H1 (cell line): Measurements from ENCODE around the gene CIT. TPM values are rescaled to one million over a fixed set of nuclear protein-coding genes. Genes with fewer than 3 reads are reported as not detected.

ENCODE experiments used
- CTCF ChIA-PET: fragments of 300-600 bp; sonication (Branson Sonifier 250); formaldehyde crosslinking; loops from one replicate; lab custom pipeline; 2021; ENCODE audit not compliant: partially characterized antibody; lab: Charles Lee
- POLR2A ChIA-PET: fragments of 300-600 bp; sonication (Branson Sonifier 250); formaldehyde crosslinking; loops from one replicate; lab custom pipeline; 2021; ENCODE audit warnings: inconsistent platforms; ENCODE audit not compliant: partially characterized antibody; lab: Charles Lee
- DNase-seq, 2 experiments: peaks; one replicate each; pipeline versions ENCODE4 v3.0.0 to v3.0.0-alpha.2; 2010 to 2022; ENCODE audit warnings: low spot score in 2 of 2, low read depth in 1 of 2, mixed read lengths in 1 of 2
- FAIRE-seq: peaks from 2 replicates; lab custom pipeline; 2011; peaks lifted over from hg19 to GRCh38; lab: Jason Lieb, UNC
- H2AFZ ChIP-seq: 2 replicates; pipeline ENCODE4 v1.8.1; 2012; ENCODE audit warnings: low read length, inconsistent platforms
- H2AK5ac ChIP-seq: 2 replicates; pipeline ENCODE4 v1.6.1; 2013; ENCODE audit warnings: low read depth, low read length
- H2BK120ac ChIP-seq: replicated peaks from 2 replicates; pipeline ENCODE3; 2013; ENCODE audit warnings: low read depth, low read length, inconsistent platforms
- H2BK12ac ChIP-seq: 2 replicates; pipeline ENCODE4 v1.6.1; 2013; ENCODE audit warnings: low read depth, low read length
- H2BK15ac ChIP-seq: 2 replicates; pipeline ENCODE4 v1.6.1; 2013; ENCODE audit warnings: low read length
- H2BK20ac ChIP-seq: 2 replicates; pipeline ENCODE4 v1.6.1; 2013; ENCODE audit warnings: low read length
- H2BK5ac ChIP-seq: 2 replicates; pipeline ENCODE4 v1.6.1; 2013; ENCODE audit warnings: low read depth, low read length
- H3K14ac ChIP-seq: 2 replicates; pipeline ENCODE4 v1.6.1; 2013; ENCODE audit warnings: inconsistent platforms; ENCODE audit not compliant: insufficient read length
- H3K18ac ChIP-seq: 2 replicates; pipeline ENCODE4 v1.6.1; 2013; ENCODE audit warnings: low read length; ENCODE audit errors: extremely low read depth
- H3K23ac ChIP-seq: 2 replicates; pipeline ENCODE4 v1.6.1; 2013; ENCODE audit warnings: inconsistent platforms; ENCODE audit not compliant: insufficient read length
- H3K23me2 ChIP-seq: 2 replicates; pipeline ENCODE4 v1.6.1; 2013; ENCODE audit warnings: low read depth, low read length
- H3K27ac ChIP-seq: 2 replicates; pipeline ENCODE4 v1.6.1; 2011; ENCODE audit warnings: low read depth, low read length, inconsistent platforms
- H3K27me3 ChIP-seq, 4 experiments: replicated peaks in 1 of 4; 1 replicate in 1 of 4; 2 replicates in 3 of 4; pipeline versions ENCODE4 v1.6.1 to v1.8.1; 2011 to 2013; ENCODE audit warnings: low read length in 3 of 4, mild to moderate bottlenecking in 3 of 4, inconsistent platforms in 2 of 4, mixed read lengths in 2 of 4, moderate library complexity in 1 of 4; ENCODE audit not compliant: control insufficient read depth in 3 of 4, insufficient read depth in 3 of 4; ENCODE audit errors: extremely low read depth in 1 of 4
- H3K36me3 ChIP-seq, 4 experiments: 2 replicates each; pipeline versions ENCODE4 v1.6.1 to v1.8.1; 2011 to 2013; ENCODE audit warnings: mild to moderate bottlenecking in 4 of 4, low read length in 3 of 4, moderate library complexity in 2 of 4, control low read depth in 1 of 4, inconsistent platforms in 1 of 4; ENCODE audit not compliant: insufficient read depth in 4 of 4, control insufficient read depth in 2 of 4
- H3K4ac ChIP-seq: replicated peaks from 2 replicates; pipeline ENCODE3; 2013; ENCODE audit warnings: low read length, low read depth, mixed read lengths, inconsistent platforms; ENCODE audit not compliant: insufficient read length
- H3K4me1 ChIP-seq, 4 experiments: replicated peaks in 1 of 4; 1 replicate in 1 of 4; 2 replicates in 3 of 4; pipeline versions ENCODE4 v1.6.1 to v1.8.1; 2011 to 2013; ENCODE audit warnings: low read length in 3 of 4, inconsistent platforms in 2 of 4, mixed read lengths in 1 of 4; ENCODE audit not compliant: insufficient read depth in 4 of 4, control insufficient read depth in 3 of 4
- H3K4me2 ChIP-seq, 2 experiments: 2 replicates each; pipeline versions ENCODE4 v1.6.1 to v1.8.1; 2011 to 2013; ENCODE audit warnings: low read depth in 2 of 2, low read length in 2 of 2, control low read depth in 1 of 2, inconsistent platforms in 1 of 2, mild to moderate bottlenecking in 1 of 2; ENCODE audit not compliant: insufficient read depth in 1 of 2
- H3K4me3 ChIP-seq, 4 experiments: fragments of 200-600, 300-600 bp in 1 of 4; sonication (generic), shearing (Covaris generic), sonication (Bioruptor Twin) in 1 of 4; 2 replicates each; pipeline versions ENCODE4 v1.5.1 to v1.8.1; 2011 to 2016; ENCODE audit warnings: low read length in 4 of 4, low read depth in 3 of 4, control low read depth in 2 of 4, inconsistent platforms in 2 of 4, mild to moderate bottlenecking in 2 of 4, mixed read lengths in 1 of 4, moderate library complexity in 1 of 4; ENCODE audit not compliant: insufficient read depth in 2 of 4; ENCODE audit errors: extremely low read depth in 1 of 4
- H3K56ac ChIP-seq: replicated peaks from 2 replicates; pipeline ENCODE3; 2013; ENCODE audit warnings: low read depth, mild to moderate bottlenecking, mixed read lengths, low read length, inconsistent platforms; ENCODE audit not compliant: insufficient read length
- H3K79me1 ChIP-seq: 2 replicates; pipeline ENCODE4 v1.6.1; 2013; ENCODE audit warnings: low read depth, low read length, control low read depth
- H3K79me2 ChIP-seq, 2 experiments: 2 replicates each; pipeline versions ENCODE4 v1.6.1 to v1.8.1; 2012 to 2013; ENCODE audit warnings: low read length in 2 of 2, mild to moderate bottlenecking in 2 of 2, inconsistent platforms in 1 of 2; ENCODE audit not compliant: insufficient read depth in 2 of 2, control insufficient read depth in 1 of 2
- H3K9ac ChIP-seq, 4 experiments: replicated peaks in 1 of 4; 1 replicate in 1 of 4; 2 replicates in 3 of 4; pipeline versions ENCODE4 v1.6.1 to v1.8.1; 2011 to 2013; ENCODE audit warnings: low read depth in 3 of 4, low read length in 3 of 4, control low read depth in 2 of 4, mild to moderate bottlenecking in 2 of 4, moderate library complexity in 2 of 4, inconsistent platforms in 1 of 4; ENCODE audit errors: extremely low read depth in 1 of 4
- H3K9me3 ChIP-seq, 2 experiments: 2 replicates each; pipeline versions ENCODE4 v1.6.1 to v1.8.1; 2012 to 2013; ENCODE audit warnings: mild to moderate bottlenecking in 2 of 2, moderate library complexity in 2 of 2, control low read depth in 1 of 2, inconsistent platforms in 1 of 2, low read depth in 1 of 2, low read length in 1 of 2, mixed read lengths in 1 of 2; ENCODE audit not compliant: insufficient read depth in 2 of 2
- H4K20me1 ChIP-seq, 2 experiments: replicated peaks in 1 of 2; 2 replicates each; pipeline versions ENCODE3 to v1.8.1; 2011 to 2013; ENCODE audit warnings: inconsistent platforms in 2 of 2, low read length in 2 of 2, mild to moderate bottlenecking in 1 of 2; ENCODE audit not compliant: insufficient read depth in 2 of 2, control insufficient read depth in 1 of 2
- H4K5ac ChIP-seq: 2 replicates; pipeline ENCODE4 v1.6.1; 2013; ENCODE audit warnings: low read length, low read depth, mixed read lengths, inconsistent platforms; ENCODE audit not compliant: insufficient read length
- H4K8ac ChIP-seq: 2 replicates; pipeline ENCODE4 v1.8.0; 2013; ENCODE audit warnings: mild to moderate bottlenecking, moderate library complexity, low read length, inconsistent platforms; ENCODE audit not compliant: insufficient read depth; ENCODE audit errors: extremely low read depth
- H4K91ac ChIP-seq: replicated peaks from 2 replicates; pipeline ENCODE3; 2013; ENCODE audit warnings: low read length, mixed read lengths, inconsistent platforms; ENCODE audit not compliant: insufficient read length
- ASH2L ChIP-seq: fragments of 200-600, 300-600 bp; sonication (generic); IDR thresholded peaks from one replicate; pipeline ENCODE4 v1.7.1; 2017; ENCODE audit warnings: low read length
- ATF3 ChIP-seq: IDR thresholded peaks from 2 replicates; pipeline ENCODE4 v1.6.1; 2011; ENCODE audit warnings: low read depth, mild to moderate bottlenecking, low read length; ENCODE audit not compliant: insufficient read depth
- CREB1 ChIP-seq: IDR thresholded peaks from 2 replicates; pipeline ENCODE4 v1.6.1; 2012; ENCODE audit warnings: inconsistent platforms
- HDAC6 ChIP-seq: IDR thresholded peaks from one replicate; pipeline ENCODE4 v1.7.1; 2012; ENCODE audit warnings: low read depth, mild to moderate bottlenecking, inconsistent platforms, low read length, moderate library complexity
- JUN ChIP-seq: IDR thresholded peaks from 2 replicates; pipeline ENCODE4 v1.6.1; 2011; ENCODE audit warnings: low read depth, mild to moderate bottlenecking, improper control_type of control experiment, low read length
- KDM1A ChIP-seq: fragments of 200-600, 300-600 bp; sonication (generic); IDR thresholded peaks from 2 replicates; pipeline ENCODE4 v1.7.1; 2016; ENCODE audit warnings: mild to moderate bottlenecking, low read length, borderline replicate concordance
- PHF8 ChIP-seq: fragments of 200-600 bp; sonication (generic); conservative IDR thresholded peaks from 2 replicates; pipeline ENCODE4 v1.7.1; 2012; ENCODE audit warnings: low read depth, mild to moderate bottlenecking, inconsistent platforms, low read length, moderate library complexity
- SIN3A ChIP-seq, 2 experiments: IDR thresholded peaks in 1 of 2; conservative IDR thresholded peaks in 1 of 2; 2 replicates each; pipeline ENCODE4 v1.6.1; 2011 to 2012; ENCODE audit warnings: low read length in 2 of 2, improper control_type of control experiment in 1 of 2, low read depth in 1 of 2, mild to moderate bottlenecking in 1 of 2
- SP4 ChIP-seq: IDR thresholded peaks from 2 replicates; pipeline ENCODE4 v1.6.1; 2012; ENCODE audit warnings: low read length, inconsistent platforms
- TBP ChIP-seq: IDR thresholded peaks from 2 replicates; pipeline ENCODE4 v1.6.1; 2011; ENCODE audit warnings: low read depth, low read length, improper control_type of control experiment
- TEAD4 ChIP-seq: IDR thresholded peaks from 2 replicates; pipeline ENCODE4 v1.6.1; 2012; ENCODE audit warnings: low read depth, low read length, inconsistent platforms, mixed read lengths
- WGBS, 2 experiments: shearing (Covaris generic) in 1 of 2; methylation state at CpG; one replicate each; pipeline versions ENCODE4 v1.1.6 to v1.1.7; 2013 to 2015; ENCODE audit warnings: low lambda C conversion rate in 2 of 2, mixed read lengths in 2 of 2, inconsistent platforms in 1 of 2, low coverage in 1 of 2, missing lambda C conversion rate in 1 of 2; ENCODE audit not compliant: insufficient replicate concordance in 2 of 2, insufficient coverage in 1 of 2, insufficient read length in 1 of 2; ENCODE audit errors: extremely low coverage in 1 of 2, missing lambda C conversion rate in 1 of 2; 5-methylcytosine and 5-hydroxymethylcytosine counted together
- polyA plus RNA-seq, 7 experiments: library from polyadenylated mRNA; depleted of rRNA in 3 of 7; stranded (reverse) in 5 of 7; unstranded in 2 of 7; fragments of >200 nt in 5 of 7; fragments of 200-250 nt in 2 of 7; gene quantifications; 1 replicate in 5 of 7; 2 replicates in 1 of 7; 4 replicates in 1 of 7; pipeline versions ENCODE4 v1.2.1 to v1.2.3, GENCODE V29; 2011 to 2013; ENCODE audit warnings: missing spikeins in 2 of 7, mixed read lengths in 2 of 7
- total RNA-seq: library from RNA; stranded (reverse); fragmentation: NEBNext Ultra II Directional; extraction: Animal tissue kit (Norgen Biotek cat#: 25700); gene quantifications from 2 replicates; pipeline ENCODE4 v1.2.1, GENCODE V29; 2021
- TF ChIP-seq, protein P1 (sequence below), 3 experiments: IDR thresholded peaks; 1 replicate in 2 of 3; 2 replicates in 1 of 3; pipeline versions ENCODE4 v1.5.1 to v1.6.1; 2011; ENCODE audit warnings: low read length in 3 of 3, mild to moderate bottlenecking in 3 of 3, inconsistent platforms in 2 of 3, low read depth in 1 of 3, moderate library complexity in 1 of 3; ENCODE audit not compliant: insufficient read depth in 1 of 3; ENCODE audit errors: control extremely low read depth in 1 of 3

CIT gene
- total and polyA plus RNA-seq, 2 of the 8 experiments (the other 6 are each of a cell fraction or from before 2014, with no cell fraction given): 17.1 to 60.9 TPM

- Histone ChIP-seq H4K20me1 (peaks cover 0 to 3% of the 10 kb centered on the region in 2 experiments), H3K23ac (no peak overlapping the region), H3K79me2 (no peaks in the 10 kb centered on the region), H4K91ac (no peak overlapping the region), H3K27me3 (no peaks in the 10 kb centered on the region), H2BK5ac (no peak overlapping the region), H2BK15ac (no peak overlapping the region), H2AK5ac (no peak overlapping the region), H3K18ac (no peak overlapping the region), H3K4me2 (no peak overlapping the region), H2BK12ac (no peak overlapping the region), H3K23me2 (no peaks in the 10 kb centered on the region), H3K79me1 (no peaks in the 10 kb centered on the region), H2AFZ (no peak overlapping the region), H3K36me3 (peaks cover 4 to 33% (median 20%) of the 10 kb centered on the region in 4 experiments), H3K56ac (no peak overlapping the region), H3K4ac (no peak overlapping the region), H3K4me3 (no peak overlapping the region), H3K9me3 (no peaks in the 10 kb centered on the region), H4K8ac (no peak overlapping the region), H2BK20ac (no peak overlapping the region), H3K14ac (no peak overlapping the region), H3K27ac (no peak overlapping the region), H2BK120ac (no peak overlapping the region), H3K9ac (no peak overlapping the region), H3K4me1 (no peaks in the 10 kb centered on the region), H4K5ac (no peak overlapping the region)
- 92% methylated on average over 4 of the region's 4 CpGs; no CpG with 5 or more reads in 1 of the 2 experiments for WGBS, 2 experiments
- FAIRE-seq (no peak), DNase-seq (no peak)
- CTCF ChIA-PET: no interaction called here
- POLR2A ChIA-PET: no interaction called here
- TF ChIP-seq TEAD4 (no peak), ASH2L (no peak), SP4 (no peak), PHF8 (no peak), JUN (no peak), HDAC6 (no peak), CREB1 (no peak), TBP (no peak), KDM1A (no peak), SIN3A (conservative IDR thresholded peaks at IDR 0.05 in 1 of 2, IDR thresholded peaks at IDR 0.05 in 1 of 2; ENCODE audit: low read depth in 1 of 2, low read length in 2 of 2) (no peak), ATF3 (no peak)
- TF ChIP-seq, protein P1, sequence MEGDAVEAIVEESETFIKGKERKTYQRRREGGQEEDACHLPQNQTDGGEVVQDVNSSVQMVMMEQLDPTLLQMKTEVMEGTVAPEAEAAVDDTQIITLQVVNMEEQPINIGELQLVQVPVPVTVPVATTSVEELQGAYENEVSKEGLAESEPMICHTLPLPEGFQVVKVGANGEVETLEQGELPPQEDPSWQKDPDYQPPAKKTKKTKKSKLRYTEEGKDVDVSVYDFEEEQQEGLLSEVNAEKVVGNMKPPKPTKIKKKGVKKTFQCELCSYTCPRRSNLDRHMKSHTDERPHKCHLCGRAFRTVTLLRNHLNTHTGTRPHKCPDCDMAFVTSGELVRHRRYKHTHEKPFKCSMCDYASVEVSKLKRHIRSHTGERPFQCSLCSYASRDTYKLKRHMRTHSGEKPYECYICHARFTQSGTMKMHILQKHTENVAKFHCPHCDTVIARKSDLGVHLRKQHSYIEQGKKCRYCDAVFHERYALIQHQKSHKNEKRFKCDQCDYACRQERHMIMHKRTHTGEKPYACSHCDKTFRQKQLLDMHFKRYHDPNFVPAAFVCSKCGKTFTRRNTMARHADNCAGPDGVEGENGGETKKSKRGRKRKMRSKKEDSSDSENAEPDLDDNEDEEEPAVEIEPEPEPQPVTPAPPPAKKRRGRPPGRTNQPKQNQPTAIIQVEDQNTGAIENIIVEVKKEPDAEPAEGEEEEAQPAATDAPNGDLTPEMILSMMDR (IDR thresholded peaks at IDR 0.05; ENCODE audit: control extremely low read depth in 1 of 3, insufficient read depth in 1 of 3, low read depth in 1 of 3, low read length in 3 of 3): no peak
Measured at GRCh38 chr12:119721306-119721705, 155.8 kb downstream of the CIT start.
